H9 (cell line): ENCODE measurements around the gene KMT2C. TPM values are rescaled to one million over a fixed set of nuclear protein-coding genes. Genes with fewer than 3 reads are reported as not detected.

Experiments
- DNase-seq: peaks from one replicate; pipeline ENCODE4 v3.0.0-alpha.2; 2017
- H2AFZ ChIP-seq: one replicate; pipeline ENCODE4 v1.6.1; 2013; ENCODE audit warnings: mild to moderate bottlenecking, low read length, control low read depth, moderate library complexity
- H2AK5ac ChIP-seq: 2 replicates; pipeline ENCODE4 v1.6.1; 2013; ENCODE audit warnings: low read length, control low read depth, mixed read lengths; ENCODE audit not compliant: insufficient read length
- H2BK120ac ChIP-seq: one replicate; pipeline ENCODE4 v1.6.1; 2013; ENCODE audit warnings: low read depth, mild to moderate bottlenecking, low read length, control low read depth, inconsistent platforms; ENCODE audit not compliant: poor library complexity, severe bottlenecking
- H2BK12ac ChIP-seq: 2 replicates; pipeline ENCODE4 v1.6.1; 2013; ENCODE audit warnings: low read length, control low read depth, mixed read lengths, low read depth; ENCODE audit not compliant: insufficient read length
- H2BK15ac ChIP-seq: 2 replicates; pipeline ENCODE4 v1.6.1; 2013; ENCODE audit warnings: low read depth, low read length, control low read depth
- H2BK20ac ChIP-seq: one replicate; pipeline ENCODE4 v1.6.1; 2013; ENCODE audit warnings: low read depth, mild to moderate bottlenecking, low read length, control low read depth, inconsistent platforms; ENCODE audit not compliant: poor library complexity, severe bottlenecking
- H2BK5ac ChIP-seq: 2 replicates; pipeline ENCODE4 v1.6.1; 2013; ENCODE audit warnings: low read length, control low read depth, mixed read lengths; ENCODE audit not compliant: insufficient read length
- H3K14ac ChIP-seq: 2 replicates; pipeline ENCODE4 v1.6.1; 2013; ENCODE audit warnings: low read length, control low read depth; ENCODE audit not compliant: insufficient read depth
- H3K18ac ChIP-seq: 2 replicates; pipeline ENCODE4 v1.6.1; 2013; ENCODE audit warnings: low read depth, mild to moderate bottlenecking, mixed read lengths, low read length, control low read depth; ENCODE audit not compliant: insufficient read length
- H3K23ac ChIP-seq: 2 replicates; pipeline ENCODE4 v1.6.1; 2013; ENCODE audit warnings: low read length, control low read depth, mixed read lengths, low read depth; ENCODE audit not compliant: insufficient read length
- H3K23me2 ChIP-seq: 2 replicates; pipeline ENCODE4 v1.6.1; 2013; ENCODE audit warnings: low read depth, mild to moderate bottlenecking, mixed read lengths, low read length, control low read depth; ENCODE audit not compliant: insufficient read length, poor library complexity, severe bottlenecking
- H3K27ac ChIP-seq: 2 replicates; pipeline ENCODE4 v1.5.1; 2013; ENCODE audit warnings: low read length, control low read depth, mixed read lengths, low read depth; ENCODE audit not compliant: insufficient read length
- H3K27me3 ChIP-seq: 2 replicates; pipeline ENCODE4 v1.6.1; 2013; ENCODE audit warnings: low read length, control low read depth, inconsistent platforms; ENCODE audit not compliant: insufficient read depth
- H3K4ac ChIP-seq: 2 replicates; pipeline ENCODE4 v1.6.1; 2013; ENCODE audit warnings: low read depth, mild to moderate bottlenecking, control low read depth, inconsistent platforms, low read length, moderate library complexity
- H3K4me1 ChIP-seq: 2 replicates; pipeline ENCODE4 v1.6.1; 2013; ENCODE audit warnings: low read length, control low read depth, inconsistent platforms; ENCODE audit not compliant: insufficient read depth
- H3K4me2 ChIP-seq: 2 replicates; pipeline ENCODE4 v1.6.1; 2013; ENCODE audit warnings: low read length, control low read depth, mixed read lengths; ENCODE audit not compliant: insufficient read length, insufficient read depth
- H3K56ac ChIP-seq: 2 replicates; pipeline ENCODE4 v1.6.1; 2013; ENCODE audit warnings: low read depth, mild to moderate bottlenecking, mixed read lengths, low read length, control low read depth; ENCODE audit not compliant: insufficient read length
- H3K79me1 ChIP-seq: 2 replicates; pipeline ENCODE4 v1.6.1; 2013; ENCODE audit warnings: low read depth, mild to moderate bottlenecking, moderate library complexity, low read length, control low read depth, inconsistent platforms; ENCODE audit not compliant: insufficient read depth, poor library complexity, severe bottlenecking
- H3K79me2 ChIP-seq: 2 replicates; pipeline ENCODE4 v1.6.1; 2013; ENCODE audit warnings: low read length, control low read depth, inconsistent platforms; ENCODE audit not compliant: insufficient read depth
- H3K9ac ChIP-seq: 2 replicates; pipeline ENCODE4 v1.6.1; 2013; ENCODE audit warnings: low read length, control low read depth, mixed read lengths; ENCODE audit not compliant: insufficient read length; ENCODE audit errors: extremely low read depth
- H3K9me3 ChIP-seq: one replicate; pipeline ENCODE4 v1.6.1; 2013; ENCODE audit warnings: low read depth, low read length, inconsistent platforms; ENCODE audit not compliant: control insufficient read depth
- H3T11ph ChIP-seq: one replicate; pipeline ENCODE4 v1.6.1; 2013; ENCODE audit warnings: mild to moderate bottlenecking, low read length, control low read depth, inconsistent platforms
- H4K20me1 ChIP-seq: one replicate; pipeline ENCODE4 v1.6.1; 2013; ENCODE audit not compliant: control insufficient read depth, insufficient read length, insufficient read depth
- H4K5ac ChIP-seq: 2 replicates; pipeline ENCODE4 v1.6.1; 2013; ENCODE audit warnings: low read depth, mild to moderate bottlenecking, mixed read lengths, low read length, control low read depth; ENCODE audit not compliant: insufficient read length
- H4K8ac ChIP-seq: replicated peaks from 2 replicates; pipeline ENCODE4 v1.6.1; 2013; ENCODE audit warnings: low read length, control low read depth, mixed read lengths, low read depth; ENCODE audit not compliant: insufficient read length
- H4K91ac ChIP-seq: 2 replicates; pipeline ENCODE4 v1.6.1; 2013; ENCODE audit warnings: low read depth, mild to moderate bottlenecking, moderate library complexity, mixed read lengths, low read length, control low read depth; ENCODE audit not compliant: insufficient read length
- H3K27ac Mint-ChIP-seq, 3 experiments: 2 replicates in 2 of 3; 3 replicates in 1 of 3; pipeline ENCODE4 v1.8.0; 2020 to 2021; ENCODE audit warnings: mixed read lengths in 3 of 3, mild to moderate bottlenecking in 1 of 3, moderate library complexity in 1 of 3
- H3K27me3 Mint-ChIP-seq: 2 replicates; pipeline ENCODE4 v1.8.0; 2021; ENCODE audit warnings: low read depth, mild to moderate bottlenecking, moderate library complexity, mixed read lengths
- H3K36me3 Mint-ChIP-seq, 3 experiments: 2 replicates in 2 of 3; 3 replicates in 1 of 3; pipeline ENCODE4 v1.8.0; 2020 to 2021; ENCODE audit warnings: low read depth in 3 of 3, mixed read lengths in 3 of 3; ENCODE audit not compliant: insufficient read depth in 1 of 3
- H3K4me1 Mint-ChIP-seq, 2 experiments: 2 replicates each; pipeline ENCODE4 v1.8.0; 2020; ENCODE audit warnings: mixed read lengths in 2 of 2
- H3K4me3 Mint-ChIP-seq, 2 experiments: 2 replicates in 1 of 2; 3 replicates in 1 of 2; pipeline ENCODE4 v1.8.0; 2020 to 2021; ENCODE audit warnings: mild to moderate bottlenecking in 2 of 2, mixed read lengths in 2 of 2, moderate library complexity in 1 of 2
- H3K9me3 Mint-ChIP-seq, 2 experiments: 2 replicates in 1 of 2; 3 replicates in 1 of 2; pipeline ENCODE4 v1.8.0; 2020; ENCODE audit warnings: mild to moderate bottlenecking in 2 of 2, mixed read lengths in 2 of 2, moderate library complexity in 1 of 2
- CTCF ChIP-seq: fragments of 200-600 bp; sonication (generic); conservative IDR thresholded peaks from 3 replicates; pipeline ENCODE4 v1.8.0; 2021; ENCODE audit warnings: antibody characterized with exemption, mild to moderate bottlenecking
- WGBS: extraction: QIAGEN DNeasy Blood & Tissue Kit; methylation state at CpG from one replicate; pipeline ENCODE4 v1.1.7; 2013; ENCODE audit warnings: missing lambda C conversion rate, low lambda C conversion rate, mixed read lengths; ENCODE audit not compliant: insufficient read length; ENCODE audit errors: extremely low coverage; 5-methylcytosine and 5-hydroxymethylcytosine counted together
- total RNA-seq: library from RNA; stranded (reverse); gene quantifications from 2 replicates; pipeline ENCODE4 v1.2.1, GENCODE V29; 2021

KMT2C gene
- total RNA-seq, 1 experiment from 2014 or later = 32.2 TPM

- no peak overlapping the region for H3K18ac ChIP-seq
- H3K23ac ChIP-seq = no peak overlapping the region
- H2AK5ac ChIP-seq = no peak overlapping the region
- no peak overlapping the region for H2BK12ac ChIP-seq
- WGBS = no CpG with 5 or more reads among the region's 6 CpGs
- H3K27ac ChIP-seq = no peak overlapping the region
- H3T11ph ChIP-seq = no peak overlapping the region
- no peaks in the 10 kb centered on the region for H3K23me2 ChIP-seq
- Mint-ChIP-seq H3K4me1 (no peaks in the 10 kb centered on the region), H3K9me3 (no peaks in the 10 kb centered on the region), H3K27ac (no peak overlapping the region), H3K4me3 (no peak overlapping the region), H3K27me3 (no peaks in the 10 kb centered on the region), H3K36me3 (peaks cover 26 to 83% (median 73%) of the 10 kb centered on the region in 3 experiments; a peak in 6 of 7 replicates)
- no peaks in the 10 kb centered on the region for H3K9me3 ChIP-seq
- H3K56ac ChIP-seq = no peak overlapping the region
- H2BK20ac ChIP-seq = no peak overlapping the region
- no peak overlapping the region for H3K4ac ChIP-seq
- H4K91ac ChIP-seq = no peak overlapping the region
- no peak for DNase-seq
- no peaks in the 10 kb centered on the region for H3K4me1 ChIP-seq
- no peaks in the 10 kb centered on the region for H3K79me2 ChIP-seq
- H3K14ac ChIP-seq = no peak overlapping the region
- H4K8ac ChIP-seq = no peak overlapping the region
- H2BK5ac ChIP-seq = no peak overlapping the region
- no peak overlapping the region for H4K5ac ChIP-seq
- H3K4me2 ChIP-seq = no peak overlapping the region
- H2BK15ac ChIP-seq = no peak overlapping the region
- no peaks in the 10 kb centered on the region for H3K27me3 ChIP-seq
- H2AFZ ChIP-seq = no peak overlapping the region
- H2BK120ac ChIP-seq = no peak overlapping the region
- no peak for TF ChIP-seq CTCF
- no peak overlapping the region for H3K9ac ChIP-seq
- no peaks in the 10 kb centered on the region for H3K79me1 ChIP-seq
- H4K20me1 ChIP-seq = peaks cover under 1% of the 10 kb centered on the region
These were observed 286.4 kb downstream of the KMT2C start for GRCh38 chr7:152149363-152149762.
